Stimulated activated CD4-positive, alpha-beta T cell treated with anti-CD3 and anti-CD28 coated beads, Interleukin-2, amount 100 ng/mL, for 24 hours (primary cell): ENCODE measurements around the gene CASKIN2.

ENCODE experiments used
- DNase-seq, 2 donors: peaks; one replicate each; pipeline ENCODE4 v3.0.0-alpha.2; 2020

Gene CASKIN2

GRCh38 chr17:75504347-75505151 is 10.8 kb downstream of the CASKIN2 start:
- DNase-seq = peak in 1 of 2 donors; percentile 40

GRCh38 chr17:75503976-75504346 is 11.4 kb downstream of the CASKIN2 start:
- DNase-seq = no peak

GRCh38 chr17:75503337-75503950 is 11.9 kb downstream of the CASKIN2 start:
- DNase-seq = no peak

GRCh38 chr17:75502721-75503329 is 12.5 kb downstream of the CASKIN2 start:
- no peak for DNase-seq

- DNase-seq = no peak
Measured at GRCh38 chr17:75502072-75502720, 13.1 kb downstream of the CASKIN2 start.

GRCh38 chr17:75501378-75502071 is 13.8 kb downstream of the CASKIN2 start:
- DNase-seq = no peak

- no peak for DNase-seq
Measured at GRCh38 chr17:75500419-75501216, 14.7 kb downstream of the CASKIN2 start.

- DNase-seq = no peak
Measured at GRCh38 chr17:75499313-75500022, 15.9 kb downstream of the CASKIN2 start.

GRCh38 chr17:75498726-75499213 is 16.6 kb downstream of the CASKIN2 start:
- DNase-seq = no peak

- no peak for DNase-seq
Measured at GRCh38 chr17:75498039-75498725, 17.2 kb downstream of the CASKIN2 start.

GRCh38 chr17:75496005-75496404 is 19.3 kb downstream of the CASKIN2 start:
- DNase-seq = no peak

- no peak for DNase-seq
Measured at GRCh38 chr17:75494326-75494877, 20.9 kb downstream of the CASKIN2 start.

- DNase-seq = no peak
Measured at GRCh38 chr17:75493476-75494129, 21.7 kb downstream of the CASKIN2 start.

- no peak for DNase-seq
Measured at GRCh38 chr17:75492555-75493168, 22.7 kb downstream of the CASKIN2 start.

GRCh38 chr17:75491680-75492079 is 23.7 kb downstream of the CASKIN2 start:
- DNase-seq = no peak

- DNase-seq = no peak
Measured at GRCh38 chr17:75490953-75491649, 24.2 kb downstream of the CASKIN2 start.

- no peak for DNase-seq
Measured at GRCh38 chr17:75490173-75490743, 25.1 kb downstream of the CASKIN2 start.

- no peak for DNase-seq
Measured at GRCh38 chr17:75489511-75489955, 25.8 kb downstream of the CASKIN2 start.
